Measurements from ENCODE around the gene LRRC72. TPM values are rescaled to one million over a fixed set of nuclear protein-coding genes. Genes with fewer than 3 reads are reported as not detected.
"Not testable (repeated sequence)": the region's sequence is repeated elsewhere in the genome, so short reads cannot be mapped to it uniquely, and the experiment has no call there.

LRRC72 gene
- polyA plus RNA-seq, 3 donors, result not detected

GRCh38 chr7:16515785-16516685 lies 10.6 kb upstream of the LRRC72 start:
- 81 to 94% (median 92%) methylated on average over 2 of the region's 2 CpGs for WGBS, 3 donors
- H3K27ac ChIP-seq (ENCODE audit: low read depth, low read length), result no peak overlapping the region

GRCh38 chr7:16519985-16520384 lies 6.6 kb upstream of the LRRC72 start:
- WGBS, 3 donors, result 94 to 98% (median 95%) methylated on average over 2 of the region's 2 CpGs
- not testable (repeated sequence) for H3K27ac ChIP-seq (ENCODE audit: low read depth, low read length)

GRCh38 chr7:16524332-16524731 lies 2.3 kb upstream of the LRRC72 start:
- no peak overlapping the region for H3K27ac ChIP-seq (ENCODE audit: low read depth, low read length)
- WGBS, 3 donors, result 32 to 77% (median 43%) methylated on average over 1 of the region's 1 CpG

- H3K27ac ChIP-seq (ENCODE audit: low read depth, low read length), result no peak overlapping the region
Observed at GRCh38 chr7:16528520-16528919, 1.9 kb downstream of the LRRC72 start.

GRCh38 chr7:16529697-16530096 lies 3.1 kb downstream of the LRRC72 start:
- H3K27ac ChIP-seq (ENCODE audit: low read depth, low read length), result no peak overlapping the region
- WGBS, 3 donors, result 93 to 100% (median 95%) methylated on average over 1 of the region's 1 CpG

GRCh38 chr7:16531707-16532106 lies 5.1 kb downstream of the LRRC72 start:
- WGBS, 3 donors, result 49 to 58% (median 53%) methylated on average over 1 of the region's 1 CpG
- H3K27ac ChIP-seq (ENCODE audit: low read depth, low read length), result no peak overlapping the region

GRCh38 chr7:16532272-16532671 lies 5.6 kb downstream of the LRRC72 start:
- no peak overlapping the region for H3K27ac ChIP-seq (ENCODE audit: low read depth, low read length)
- 37 to 54% (median 54%) methylated on average over 1 of the region's 1 CpG for WGBS, 3 donors

GRCh38 chr7:16535500-16535899 lies 8.9 kb downstream of the LRRC72 start:
- H3K27ac ChIP-seq (ENCODE audit: low read depth, low read length), result no peak overlapping the region
- 63 to 91% (median 89%) methylated on average over 2 of the region's 2 CpGs for WGBS, 3 donors

- WGBS, 3 donors, result 92 to 93% (median 93%) methylated on average over 2 of the region's 2 CpGs
- not testable (repeated sequence) for H3K27ac ChIP-seq (ENCODE audit: low read depth, low read length)
Observed at GRCh38 chr7:16540559-16540958, 13.9 kb downstream of the LRRC72 start.

- 53 to 83% (median 82%) methylated on average over 2 of the region's 2 CpGs for WGBS, 3 donors
- H3K27ac ChIP-seq (ENCODE audit: low read depth, low read length), result no peak overlapping the region
Observed at GRCh38 chr7:16542401-16542800, 15.8 kb downstream of the LRRC72 start.

- 72 to 77% (median 73%) methylated on average over 2 of the region's 2 CpGs for WGBS, 3 donors
- H3K27ac ChIP-seq (ENCODE audit: low read depth, low read length), result no peak overlapping the region
Observed at GRCh38 chr7:16543456-16543855, 16.8 kb downstream of the LRRC72 start.

- 88 to 93% (median 89%) methylated on average over 7 of the region's 7 CpGs for WGBS, 3 donors
- H3K27ac ChIP-seq (ENCODE audit: low read depth, low read length), result no peak overlapping the region
Observed at GRCh38 chr7:16546921-16547505, 20.4 kb downstream of the LRRC72 start.

GRCh38 chr7:16548428-16548827 lies 21.8 kb downstream of the LRRC72 start:
- WGBS, 3 donors, result 81 to 89% (median 88%) methylated on average over 2 of the region's 2 CpGs

GRCh38 chr7:16550671-16551070 lies 24.0 kb downstream of the LRRC72 start:
- no peak overlapping the region for H3K27ac ChIP-seq (ENCODE audit: low read depth, low read length)
- WGBS, 3 donors, result 72 to 82% (median 79%) methylated on average over 1 of the region's 1 CpG

More at GRCh38 chr7:16548428-16548827, 21.8 kb downstream of the LRRC72 start:
- H3K27ac ChIP-seq (ENCODE audit: low read depth, low read length), result no peak overlapping the region

GRCh38 chr7:16554518-16555236 lies 28.1 kb downstream of the LRRC72 start:
- WGBS, 3 donors, result 50 to 83% (median 77%) methylated on average over 10 of the region's 10 CpGs
- H3K27ac ChIP-seq (ENCODE audit: low read depth, low read length), result no peak overlapping the region

GRCh38 chr7:16556359-16556758 lies 29.7 kb downstream of the LRRC72 start:
- 75 to 96% (median 92%) methylated on average over 2 of the region's 2 CpGs for WGBS, 3 donors
- no peak overlapping the region for H3K27ac ChIP-seq (ENCODE audit: low read depth, low read length)

- WGBS, 3 donors, result 92 to 97% (median 95%) methylated on average over 4 of the region's 4 CpGs
- no peak overlapping the region for H3K27ac ChIP-seq (ENCODE audit: low read depth, low read length)
Observed at GRCh38 chr7:16558761-16559302, 32.2 kb downstream of the LRRC72 start.

GRCh38 chr7:16559497-16560179 lies 33.0 kb downstream of the LRRC72 start:
- H3K27ac ChIP-seq (ENCODE audit: low read depth, low read length), result no peak overlapping the region
- 65 to 87% (median 74%) methylated on average over 3 of the region's 3 CpGs for WGBS, 3 donors
